IMR-90 (cell line): ENCODE data around the gene PEAK1. TPM values are rescaled to one million over a fixed set of nuclear protein-coding genes. Genes with fewer than 3 reads are reported as not detected.

Experiments
- ATAC-seq: fragments of 200-7000 bp; cut with Tn5 transposase; 2 replicates; pipeline ENCODE4 v1.9.1; 2020; ENCODE audit warnings: low read depth, mild to moderate bottlenecking, moderate library complexity
- BruUV-seq: library from RNA; stranded (reverse); fragments of 400-500 nt; replicated peaks from 2 replicates; lab custom pipeline; 2021; lab: Mats Ljungman, UMichigan
- CTCF ChIA-PET: fragments of 300-600 bp; formaldehyde crosslinking; extraction: SDS; loops from one replicate; lab custom pipeline; 2021; ENCODE audit warnings: antibody characterized with exemption; lab: Yijun Ruan, JAX
- POLR2A ChIA-PET: fragments of 300-600 bp; sonication (Branson Sonifier 250); formaldehyde crosslinking; loops from one replicate; lab custom pipeline; 2022; ENCODE audit warnings: antibody characterized with exemption; ENCODE audit not compliant: unreplicated experiment; lab: Charles Lee
- DNase-seq: peaks from one replicate; pipeline ENCODE4 v3.0.0; 2013
- H2AFZ ChIP-seq: replicated peaks from 2 replicates; pipeline ENCODE3; 2013; ENCODE audit warnings: low read length, mild to moderate bottlenecking; ENCODE audit not compliant: poor library complexity
- H2AK5ac ChIP-seq: 2 replicates; pipeline ENCODE4 v1.6.1; 2013; ENCODE audit warnings: low read depth, low read length, inconsistent platforms
- H2AK9ac ChIP-seq: replicated peaks from 2 replicates; pipeline ENCODE3; 2013; ENCODE audit warnings: mild to moderate bottlenecking, low read depth, low read length, moderate library complexity; ENCODE audit not compliant: poor library complexity
- H2BK120ac ChIP-seq: 2 replicates; pipeline ENCODE4 v1.6.1; 2013; ENCODE audit warnings: low read depth, low read length, inconsistent platforms
- H2BK15ac ChIP-seq: 3 replicates; pipeline ENCODE4 v1.6.1; 2013; ENCODE audit warnings: low read depth, low read length, inconsistent platforms
- H2BK20ac ChIP-seq: 2 replicates; pipeline ENCODE4 v1.6.1; 2013; ENCODE audit warnings: low read depth, mild to moderate bottlenecking, inconsistent platforms, low read length, moderate library complexity
- H2BK5ac ChIP-seq: 2 replicates; pipeline ENCODE4 v1.6.1; 2013; ENCODE audit warnings: mild to moderate bottlenecking, low read depth, low read length, inconsistent platforms; ENCODE audit not compliant: poor library complexity, severe bottlenecking
- H3K14ac ChIP-seq: replicated peaks from 2 replicates; pipeline ENCODE4 v1.6.1; 2013; ENCODE audit warnings: low read depth, low read length, inconsistent platforms
- H3K18ac ChIP-seq: 2 replicates; pipeline ENCODE4 v1.6.1; 2013; ENCODE audit warnings: low read depth, low read length, control low read depth
- H3K23ac ChIP-seq: 2 replicates; pipeline ENCODE4 v1.6.1; 2013; ENCODE audit warnings: low read depth, low read length, inconsistent platforms
- H3K27ac ChIP-seq: 2 replicates; pipeline ENCODE4 v1.5.1; 2013; ENCODE audit warnings: mild to moderate bottlenecking, control low read depth, low read length; ENCODE audit not compliant: insufficient read depth
- H3K27me3 ChIP-seq: 2 replicates; pipeline ENCODE4 v1.6.1; 2013; ENCODE audit warnings: low read length; ENCODE audit not compliant: control insufficient read depth, insufficient read depth
- H3K36me3 ChIP-seq: 2 replicates; pipeline ENCODE4 v1.6.1; 2013; ENCODE audit warnings: low read length, mixed read lengths; ENCODE audit not compliant: control insufficient read depth, insufficient read depth
- H3K4ac ChIP-seq: 2 replicates; pipeline ENCODE4 v1.6.1; 2013; ENCODE audit warnings: low read depth, low read length, inconsistent platforms
- H3K4me1 ChIP-seq: 2 replicates; pipeline ENCODE4 v1.6.1; 2013; ENCODE audit warnings: low read length, mixed read lengths; ENCODE audit not compliant: control insufficient read depth, insufficient read depth
- H3K4me2 ChIP-seq: 2 replicates; pipeline ENCODE4 v1.6.1; 2013; ENCODE audit warnings: low read depth, mild to moderate bottlenecking, control low read depth, low read length, moderate library complexity
- H3K4me3 ChIP-seq: 2 replicates; pipeline ENCODE4 v1.5.1; 2013; ENCODE audit warnings: low read depth, mild to moderate bottlenecking, control low read depth, low read length, moderate library complexity; ENCODE audit not compliant: insufficient read depth
- H3K56ac ChIP-seq: 2 replicates; pipeline ENCODE4 v1.6.1; 2013; ENCODE audit warnings: low read length, inconsistent platforms; ENCODE audit not compliant: insufficient read depth; ENCODE audit errors: extremely low read depth
- H3K79me1 ChIP-seq, 2 experiments: 2 replicates each; pipeline ENCODE4 v1.6.1; 2013; ENCODE audit warnings: low read length in 2 of 2, inconsistent platforms in 1 of 2, low read depth in 1 of 2
- H3K9ac ChIP-seq: 2 replicates; pipeline ENCODE4 v1.6.1; 2013; ENCODE audit warnings: low read depth, low read length, control low read depth
- H3K9me1 ChIP-seq: 2 replicates; pipeline ENCODE4 v1.6.1; 2013; ENCODE audit warnings: low read length, inconsistent platforms; ENCODE audit not compliant: insufficient read depth
- H3K9me3 ChIP-seq: 2 replicates; pipeline ENCODE4 v1.6.1; 2013; ENCODE audit warnings: low read length; ENCODE audit not compliant: control insufficient read depth, insufficient read depth
- H4K20me1 ChIP-seq: 2 replicates; pipeline ENCODE4 v1.6.1; 2013; ENCODE audit warnings: low read length, inconsistent platforms; ENCODE audit not compliant: insufficient read depth
- H4K5ac ChIP-seq: 2 replicates; pipeline ENCODE4 v1.6.1; 2013; ENCODE audit warnings: mild to moderate bottlenecking, low read depth, low read length, control low read depth
- H4K8ac ChIP-seq, 2 experiments: 2 replicates each; pipeline ENCODE4 v1.6.1; 2013; ENCODE audit warnings: low read depth in 2 of 2, low read length in 2 of 2, control low read depth in 1 of 2, inconsistent platforms in 1 of 2
- H4K91ac ChIP-seq: 2 replicates; pipeline ENCODE4 v1.6.1; 2013; ENCODE audit warnings: low read depth, low read length, inconsistent platforms; ENCODE audit not compliant: insufficient read depth
- BHLHE40 ChIP-seq: fragments of 150-350 bp; IDR thresholded peaks from 2 replicates; pipeline ENCODE4 v1.6.1; 2016; ENCODE audit warnings: mild to moderate bottlenecking, low read depth, low read length
- CEBPB ChIP-seq: IDR thresholded peaks from 2 replicates; pipeline ENCODE4 v1.6.1; 2012; ENCODE audit warnings: low read depth, low read length, improper control_type of control experiment
- CHD1 ChIP-seq: IDR thresholded peaks from 2 replicates; pipeline ENCODE4 v1.6.1; 2012; ENCODE audit warnings: low read depth, low read length, improper control_type of control experiment
- FOS ChIP-seq: fragments of 150-350 bp; IDR thresholded peaks from 2 replicates; pipeline ENCODE4 v1.6.1; 2016; ENCODE audit warnings: low read depth, low read length
- MAFK ChIP-seq: IDR thresholded peaks from 2 replicates; pipeline ENCODE4 v1.6.1; 2012; ENCODE audit warnings: low read depth, low read length, improper control_type of control experiment
- MAZ ChIP-seq: IDR thresholded peaks from 2 replicates; pipeline ENCODE4 v1.6.1; 2012; ENCODE audit warnings: low read depth, mild to moderate bottlenecking, low read length, improper control_type of control experiment, moderate library complexity, borderline replicate concordance
- MXI1 ChIP-seq: IDR thresholded peaks from 2 replicates; pipeline ENCODE4 v1.6.1; 2012; ENCODE audit warnings: low read depth, mild to moderate bottlenecking, low read length, moderate library complexity, borderline replicate concordance
- NFE2L2 ChIP-seq: fragments of 150-350 bp; IDR thresholded peaks from 2 replicates; pipeline ENCODE4 v1.6.1; 2016; ENCODE audit warnings: low read depth, mild to moderate bottlenecking, low read length
- POLR2A ChIP-seq: IDR thresholded peaks from 2 replicates; pipeline ENCODE4 v1.6.1; 2012; ENCODE audit warnings: mild to moderate bottlenecking, low read depth, low read length
- RAD21 ChIP-seq: IDR thresholded peaks from 2 replicates; pipeline ENCODE4 v1.6.1; 2012; ENCODE audit warnings: low read length, improper control_type of control experiment
- RCOR1 ChIP-seq: IDR thresholded peaks from 2 replicates; pipeline ENCODE4 v1.6.1; 2012; ENCODE audit warnings: mild to moderate bottlenecking, low read length, improper control_type of control experiment; ENCODE audit not compliant: insufficient replicate concordance
- RFX5 ChIP-seq: IDR thresholded peaks from 2 replicates; pipeline ENCODE4 v1.8.0; 2012; ENCODE audit warnings: low read depth, mild to moderate bottlenecking, low read length, moderate library complexity
- SMC3 ChIP-seq: fragments of 150-350 bp; IDR thresholded peaks from 2 replicates; pipeline ENCODE4 v1.6.1; 2016; ENCODE audit warnings: low read depth, mild to moderate bottlenecking, antibody characterized with exemption, low read length, moderate library complexity
- WGBS, 2 experiments: methylation state at CpG; one replicate each; pipeline versions ENCODE4 v1.1.5 to v1.1.7; 2013; ENCODE audit warnings: missing lambda C conversion rate in 2 of 2; ENCODE audit not compliant: insufficient read length in 1 of 2; ENCODE audit errors: extremely low coverage in 2 of 2; 5-methylcytosine and 5-hydroxymethylcytosine counted together
- dilution Hi-C: fragments of 300-500 bp; cut with HindIII; formaldehyde crosslinking; loops from one replicate; pipeline ENCODE4 v1.14.3; 2018; ENCODE audit warnings: low sequenced_read_pairs; ENCODE audit not compliant: unreplicated experiment
- in situ Hi-C: fragments of 300-500 bp; cut with MboI; formaldehyde crosslinking; loops from 3 replicates; pipeline ENCODE4 v1.14.3; 2019; ENCODE audit warnings: low sequenced_read_pairs, inconsistent platforms, mixed read lengths
- intact Hi-C: fragments of 100-400 bp; cut with micrococcal nuclease; formaldehyde crosslinking; loops from 2 replicates; pipeline ENCODE4 v1.10.0; 2022
- polyA plus RNA-seq, 3 experiments: library from polyadenylated mRNA; depleted of rRNA; stranded (reverse); fragments of >200 nt; gene quantifications; 2 replicates each; pipeline ENCODE4 v1.2.3, GENCODE V29; 2012; ENCODE audit warnings: low replicate concordance in 1 of 3
- total RNA-seq: library from RNA; depleted of rRNA; stranded (reverse); fragments of >200 nt; gene quantifications from 2 replicates; pipeline ENCODE4 v1.2.3, GENCODE V29; 2012
- TF ChIP-seq, protein P1 (sequence below): conservative IDR thresholded peaks from 2 replicates; pipeline ENCODE4 v1.5.1; 2012; ENCODE audit warnings: mild to moderate bottlenecking, low read depth, low read length, improper control_type of control experiment
- TF ChIP-seq, protein P2 (sequence below): fragments of 150-350 bp; IDR thresholded peaks from 2 replicates; pipeline ENCODE4 v1.6.1; 2016; ENCODE audit warnings: low read depth, mild to moderate bottlenecking, low read length, moderate library complexity, borderline replicate concordance
- TF ChIP-seq, protein P3 (sequence below): fragments of 150-350 bp; IDR thresholded peaks from 2 replicates; pipeline ENCODE4 v1.6.1; 2017; ENCODE audit warnings: mild to moderate bottlenecking, antibody characterized with exemption, low read length, low read depth

Gene PEAK1
- total and polyA plus RNA-seq, 2 of the 4 experiments (the other 2 are of a cell fraction) = 21.5 to 43.9 TPM

DNA sequence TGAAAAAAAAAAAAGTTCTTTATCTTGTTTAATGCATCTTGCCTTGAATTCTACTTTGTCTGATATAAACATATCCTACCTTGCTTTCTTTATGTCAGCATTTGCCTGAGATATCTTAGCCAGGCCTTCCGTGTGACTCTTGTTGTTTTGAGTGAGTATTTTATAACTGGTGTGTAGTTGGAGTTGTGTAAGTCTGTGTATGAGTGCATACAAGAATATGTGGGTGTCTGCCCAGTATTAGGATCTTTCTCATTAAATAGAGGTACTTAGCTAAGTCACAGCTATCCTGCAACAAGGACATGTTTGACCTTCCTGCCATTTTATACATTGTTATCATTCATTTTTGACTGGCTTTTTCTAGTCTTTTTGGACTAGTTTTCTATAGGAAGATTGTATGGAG is 326.5 kb downstream of the PEAK1 start:
- intact Hi-C loops (no loop called here), in situ Hi-C loops (no loop called here), dilution Hi-C loops (no loop called here)
- H4K5ac ChIP-seq = no peak overlapping the region
- H4K91ac ChIP-seq = no peak overlapping the region
- H3K4ac ChIP-seq = no peak overlapping the region
- no peak overlapping the region for H4K8ac ChIP-seq
- no peaks in the 10 kb centered on the region for H3K9me1 ChIP-seq
- H3K4me3 ChIP-seq = no peak overlapping the region
- H3K56ac ChIP-seq = no peak overlapping the region
- no peaks in the 10 kb centered on the region for H3K36me3 ChIP-seq
- H2BK120ac ChIP-seq = no peak overlapping the region
- H3K79me1 ChIP-seq = no peaks in the 10 kb centered on the region
- WGBS, 2 experiments = no CpG with 5 or more reads among the region's 1 CpG
- no peaks in the 10 kb centered on the region for H4K20me1 ChIP-seq
- H3K9ac ChIP-seq = no peak overlapping the region
- no peak overlapping the region for H2BK20ac ChIP-seq
- CTCF ChIA-PET = interaction anchor here (0.5 to 1.5 kb wide), 3 partner anchors 8 to 1168 kb away, joined by 3 to 4 read pairs (median 3); no protein-coding TSS in a partner anchor
- H3K14ac ChIP-seq = no peak overlapping the region
- H3K27ac ChIP-seq = no peak overlapping the region
- H3K4me1 ChIP-seq = peaks cover 2% of the 10 kb centered on the region; the same call in 1 of the 2 replicates
- ATAC-seq = no peak
- no peak overlapping the region for H2AK9ac ChIP-seq
- H3K9me3 ChIP-seq = no peaks in the 10 kb centered on the region
- no peak overlapping the region for H3K18ac ChIP-seq
- no peak overlapping the region for H3K23ac ChIP-seq
- H3K4me2 ChIP-seq = no peak overlapping the region
- H3K27me3 ChIP-seq = peaks cover 1% of the 10 kb centered on the region; the same call in 1 of the 2 replicates
- H2AFZ ChIP-seq = no peak overlapping the region
- no TSS peak for BruUV-seq
- no peak for DNase-seq
- no peak overlapping the region for H2AK5ac ChIP-seq
- H2BK15ac ChIP-seq = no peak overlapping the region
- POLR2A ChIA-PET = no interaction called here
- no peak for TF ChIP-seq MAFK
- no peak for TF ChIP-seq POLR2A
- no peak for TF ChIP-seq RAD21
- no peak for TF ChIP-seq RFX5
- TF ChIP-seq, protein P1, sequence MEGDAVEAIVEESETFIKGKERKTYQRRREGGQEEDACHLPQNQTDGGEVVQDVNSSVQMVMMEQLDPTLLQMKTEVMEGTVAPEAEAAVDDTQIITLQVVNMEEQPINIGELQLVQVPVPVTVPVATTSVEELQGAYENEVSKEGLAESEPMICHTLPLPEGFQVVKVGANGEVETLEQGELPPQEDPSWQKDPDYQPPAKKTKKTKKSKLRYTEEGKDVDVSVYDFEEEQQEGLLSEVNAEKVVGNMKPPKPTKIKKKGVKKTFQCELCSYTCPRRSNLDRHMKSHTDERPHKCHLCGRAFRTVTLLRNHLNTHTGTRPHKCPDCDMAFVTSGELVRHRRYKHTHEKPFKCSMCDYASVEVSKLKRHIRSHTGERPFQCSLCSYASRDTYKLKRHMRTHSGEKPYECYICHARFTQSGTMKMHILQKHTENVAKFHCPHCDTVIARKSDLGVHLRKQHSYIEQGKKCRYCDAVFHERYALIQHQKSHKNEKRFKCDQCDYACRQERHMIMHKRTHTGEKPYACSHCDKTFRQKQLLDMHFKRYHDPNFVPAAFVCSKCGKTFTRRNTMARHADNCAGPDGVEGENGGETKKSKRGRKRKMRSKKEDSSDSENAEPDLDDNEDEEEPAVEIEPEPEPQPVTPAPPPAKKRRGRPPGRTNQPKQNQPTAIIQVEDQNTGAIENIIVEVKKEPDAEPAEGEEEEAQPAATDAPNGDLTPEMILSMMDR = no peak
- TF ChIP-seq FOS = no peak
- no peak for TF ChIP-seq NFE2L2
- no peak for TF ChIP-seq MXI1
- no peak for TF ChIP-seq MAZ
- no peak for TF ChIP-seq BHLHE40
- TF ChIP-seq, protein P2, sequence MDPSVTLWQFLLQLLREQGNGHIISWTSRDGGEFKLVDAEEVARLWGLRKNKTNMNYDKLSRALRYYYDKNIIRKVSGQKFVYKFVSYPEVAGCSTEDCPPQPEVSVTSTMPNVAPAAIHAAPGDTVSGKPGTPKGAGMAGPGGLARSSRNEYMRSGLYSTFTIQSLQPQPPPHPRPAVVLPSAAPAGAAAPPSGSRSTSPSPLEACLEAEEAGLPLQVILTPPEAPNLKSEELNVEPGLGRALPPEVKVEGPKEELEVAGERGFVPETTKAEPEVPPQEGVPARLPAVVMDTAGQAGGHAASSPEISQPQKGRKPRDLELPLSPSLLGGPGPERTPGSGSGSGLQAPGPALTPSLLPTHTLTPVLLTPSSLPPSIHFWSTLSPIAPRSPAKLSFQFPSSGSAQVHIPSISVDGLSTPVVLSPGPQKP = no peak
- TF ChIP-seq CEBPB = no peak
- TF ChIP-seq CHD1 = no peak
- TF ChIP-seq, protein P3, sequence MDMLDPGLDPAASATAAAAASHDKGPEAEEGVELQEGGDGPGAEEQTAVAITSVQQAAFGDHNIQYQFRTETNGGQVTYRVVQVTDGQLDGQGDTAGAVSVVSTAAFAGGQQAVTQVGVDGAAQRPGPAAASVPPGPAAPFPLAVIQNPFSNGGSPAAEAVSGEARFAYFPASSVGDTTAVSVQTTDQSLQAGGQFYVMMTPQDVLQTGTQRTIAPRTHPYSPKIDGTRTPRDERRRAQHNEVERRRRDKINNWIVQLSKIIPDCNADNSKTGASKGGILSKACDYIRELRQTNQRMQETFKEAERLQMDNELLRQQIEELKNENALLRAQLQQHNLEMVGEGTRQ = no peak
- TF ChIP-seq RCOR1 = no peak
- TF ChIP-seq SMC3 = no peak
- no peak overlapping the region for H2BK5ac ChIP-seq
